ENCODE measurements around the gene ERN1.

The ERN1 gene

DNA sequence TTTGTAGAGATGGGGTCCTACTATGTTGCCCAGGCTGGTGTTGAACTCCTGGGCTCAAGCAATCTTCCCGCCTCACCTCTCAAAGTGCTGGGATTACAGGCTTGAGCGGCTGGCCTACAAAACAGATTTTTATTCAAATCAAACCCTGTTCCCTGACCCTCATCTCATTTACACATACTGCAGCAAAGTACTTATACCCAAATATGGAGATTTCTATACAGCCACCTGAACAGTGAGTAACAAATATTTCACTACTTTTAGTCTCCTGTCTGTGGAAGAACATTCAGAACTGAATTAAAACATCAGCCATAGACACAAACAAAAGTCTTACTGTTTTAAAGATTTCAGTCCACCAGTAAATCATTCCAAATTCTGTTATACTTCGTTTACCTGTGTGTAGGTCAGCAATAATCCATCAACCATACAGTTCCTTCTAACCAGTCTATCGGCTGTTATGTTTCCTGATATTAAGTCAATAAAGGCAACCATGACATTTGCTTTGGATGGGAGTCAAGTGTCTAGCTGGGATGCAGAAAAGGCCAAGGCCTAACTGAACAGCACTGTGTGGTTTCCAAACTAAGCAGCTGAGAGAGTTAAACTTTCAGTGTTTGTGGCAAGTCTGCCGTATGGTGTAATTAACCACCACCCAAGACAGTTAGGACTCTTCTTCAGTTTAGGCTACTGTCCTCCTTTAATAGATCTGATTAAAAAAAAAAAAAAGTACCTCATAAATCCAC is 22.3 kb downstream of the ERN1 start:
- peak; percentile 67 for DNase-seq

DNA sequence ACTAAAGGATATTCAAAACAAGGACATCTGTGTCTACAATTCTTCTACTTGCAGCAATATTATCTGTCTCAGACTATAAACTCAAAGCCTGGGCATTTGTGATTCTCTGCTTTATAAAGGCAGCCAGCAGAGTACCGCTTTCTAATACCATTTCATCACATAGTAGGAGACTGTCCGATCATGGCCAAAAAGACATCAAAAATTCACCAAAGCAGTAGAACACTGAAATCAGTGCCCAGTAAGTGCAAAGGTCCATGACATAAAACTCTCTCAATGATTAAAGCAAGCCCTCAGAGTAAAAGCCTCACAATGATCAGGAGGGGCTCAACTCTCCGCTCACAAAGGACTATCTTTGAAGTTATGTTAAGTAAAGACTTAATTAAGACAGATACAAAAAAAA is 23.0 kb downstream of the ERN1 start:
- DNase-seq: no peak

DNA sequence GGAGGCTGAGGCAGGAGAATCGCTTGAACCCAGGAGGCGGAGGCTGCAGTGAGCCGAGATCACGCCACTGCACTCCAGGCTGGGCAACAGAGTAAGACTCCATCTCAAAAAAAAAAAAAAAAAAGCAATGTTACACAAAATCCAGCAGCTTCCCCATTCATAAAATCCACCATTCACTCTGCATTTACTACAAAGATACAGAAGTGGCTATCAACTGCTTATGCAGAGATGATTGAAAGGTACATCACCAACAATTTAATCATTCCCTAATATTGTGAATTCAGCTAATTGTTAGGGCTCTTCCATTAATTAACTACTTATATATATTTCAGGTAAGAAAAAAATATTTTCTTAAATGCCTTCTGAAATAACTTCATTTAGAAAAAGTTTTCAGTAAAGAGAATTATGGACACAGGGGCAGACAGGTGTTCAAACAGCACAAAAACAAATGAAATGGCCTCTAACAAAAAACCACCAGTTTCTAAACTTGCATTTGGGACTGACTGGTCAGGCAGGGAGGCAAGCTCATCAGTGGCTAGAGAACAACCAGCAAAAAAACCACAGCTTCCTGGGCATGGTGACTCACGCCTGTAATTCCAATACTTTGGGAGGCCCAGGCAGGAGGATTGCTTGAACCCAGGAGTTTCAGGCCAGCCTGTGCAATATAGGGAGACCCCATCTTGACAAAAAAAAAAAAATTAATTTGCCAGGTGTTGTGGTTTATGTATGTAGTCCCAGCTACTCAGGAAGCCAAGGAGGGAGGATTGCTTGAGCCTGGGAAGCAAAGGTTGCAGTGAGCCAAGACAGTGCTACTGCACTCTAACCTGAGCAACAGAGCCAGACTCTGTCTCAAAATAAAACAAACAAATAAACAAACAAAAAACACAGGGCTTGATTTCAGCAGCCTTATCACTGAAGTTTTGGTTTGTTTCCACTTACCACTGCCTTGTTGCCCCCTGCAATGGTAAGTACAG is 26.3 kb downstream of the ERN1 start:
- peak; percentile 85 for DNase-seq

DNA sequence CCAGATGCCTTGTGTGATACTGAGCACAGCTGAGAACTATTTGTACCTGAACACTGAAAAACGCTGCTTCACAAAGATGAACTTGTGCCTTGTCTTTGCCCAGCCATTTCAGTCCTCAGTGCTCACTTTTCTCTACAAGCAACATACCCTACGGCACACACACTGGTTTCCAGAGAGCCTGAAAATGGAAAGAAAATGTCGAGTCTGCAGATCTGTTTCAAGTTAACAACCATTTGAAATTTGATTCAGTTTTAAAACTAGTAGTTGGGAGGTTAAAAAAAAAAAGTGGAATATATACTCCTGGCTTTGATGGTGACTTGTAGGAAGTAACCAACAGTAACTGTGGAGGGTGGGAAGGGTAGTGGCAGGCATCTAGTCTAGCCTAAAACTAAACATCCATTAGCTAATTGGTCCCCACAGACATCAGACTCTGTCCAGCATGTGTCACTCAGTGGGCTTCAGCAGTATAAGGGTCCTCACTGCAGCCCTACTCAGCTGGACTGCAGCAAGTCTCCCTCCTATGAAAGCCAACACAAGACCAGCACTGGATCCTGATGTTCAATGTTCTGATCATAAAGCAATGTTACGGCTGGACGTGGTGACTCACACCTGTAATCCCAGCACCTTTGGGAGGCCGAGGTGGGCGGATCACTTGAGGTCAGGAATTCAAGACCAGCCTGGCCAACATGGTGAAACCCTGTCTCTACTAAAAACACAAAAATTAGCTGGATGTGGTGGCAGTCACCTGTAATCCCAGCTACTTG is 27.1 kb downstream of the ERN1 start:
- DNase-seq: no peak

DNA sequence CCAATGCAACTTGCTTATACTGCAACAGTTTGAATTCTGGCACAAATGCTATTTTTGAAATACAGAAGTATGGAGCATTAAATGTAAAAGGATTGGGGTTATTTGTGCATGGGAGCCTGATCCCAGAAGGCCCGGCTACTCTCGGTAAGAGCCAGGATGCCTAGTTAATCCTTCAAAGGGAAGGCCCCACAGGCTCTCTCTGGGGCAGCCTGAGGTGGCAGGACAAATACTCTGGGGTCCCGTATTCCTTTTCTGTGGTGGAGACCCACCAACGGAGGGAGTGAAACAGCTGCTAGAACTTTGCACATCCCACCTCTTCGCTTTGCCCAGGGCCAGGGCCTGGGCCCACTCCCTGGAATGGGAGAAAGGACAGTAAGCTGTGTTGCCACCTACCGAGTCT is 30.4 kb downstream of the ERN1 start:
- no peak for DNase-seq

DNA sequence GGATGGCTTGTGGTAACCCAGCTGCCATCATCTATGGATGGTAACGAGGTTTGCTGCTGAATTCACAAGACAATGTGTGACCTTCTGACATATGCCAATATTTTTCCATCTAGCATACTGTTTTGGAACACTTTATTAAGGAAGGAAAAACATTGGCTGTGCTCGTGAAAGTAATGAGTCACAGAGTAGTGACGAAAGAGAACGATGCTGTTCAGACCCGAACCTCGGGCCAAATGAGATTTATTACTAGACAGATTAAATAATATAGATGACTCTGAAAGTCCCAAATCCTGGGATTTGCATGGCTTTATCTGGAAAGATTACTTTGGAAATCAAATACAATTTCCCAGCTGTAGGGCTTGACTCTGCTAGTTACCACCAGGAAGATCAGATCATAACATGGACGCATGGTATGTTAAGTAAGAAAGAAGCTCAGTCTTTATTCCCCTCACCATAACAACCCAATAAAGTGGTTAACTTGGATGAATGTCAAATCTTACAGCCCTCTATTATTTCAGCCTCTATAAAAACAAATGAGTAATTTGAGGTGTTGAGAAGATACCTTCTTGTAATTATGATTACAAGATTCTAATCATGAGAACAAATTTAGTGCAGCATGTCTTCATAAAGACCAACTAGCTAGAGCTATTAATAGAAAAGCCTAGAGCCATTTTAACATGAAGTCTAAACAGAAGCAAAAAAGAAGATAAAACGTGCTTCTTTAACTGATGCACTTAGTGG is 32.6 kb downstream of the ERN1 start:
- peak; percentile 9 for DNase-seq

DNA sequence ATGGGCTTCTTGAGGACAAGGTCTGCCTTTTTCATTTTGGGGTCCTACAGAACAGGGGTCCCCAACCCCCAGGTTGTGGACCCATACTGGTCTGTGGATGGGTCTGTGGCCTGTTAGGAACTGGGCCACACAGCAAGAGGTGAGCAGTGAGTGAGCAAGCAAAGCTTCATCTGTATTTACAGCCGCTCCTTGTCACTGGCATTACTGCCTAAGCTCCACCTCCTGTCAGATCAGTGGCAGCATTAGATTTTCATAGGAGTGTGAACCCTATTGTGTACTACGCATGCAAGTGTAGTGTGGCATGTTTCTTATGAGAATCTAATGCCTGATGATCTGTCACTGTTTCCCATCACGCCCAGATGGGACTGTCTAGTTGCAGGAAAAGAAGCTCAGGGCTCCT is 33.9 kb downstream of the ERN1 start:
- no peak for DNase-seq

DNA sequence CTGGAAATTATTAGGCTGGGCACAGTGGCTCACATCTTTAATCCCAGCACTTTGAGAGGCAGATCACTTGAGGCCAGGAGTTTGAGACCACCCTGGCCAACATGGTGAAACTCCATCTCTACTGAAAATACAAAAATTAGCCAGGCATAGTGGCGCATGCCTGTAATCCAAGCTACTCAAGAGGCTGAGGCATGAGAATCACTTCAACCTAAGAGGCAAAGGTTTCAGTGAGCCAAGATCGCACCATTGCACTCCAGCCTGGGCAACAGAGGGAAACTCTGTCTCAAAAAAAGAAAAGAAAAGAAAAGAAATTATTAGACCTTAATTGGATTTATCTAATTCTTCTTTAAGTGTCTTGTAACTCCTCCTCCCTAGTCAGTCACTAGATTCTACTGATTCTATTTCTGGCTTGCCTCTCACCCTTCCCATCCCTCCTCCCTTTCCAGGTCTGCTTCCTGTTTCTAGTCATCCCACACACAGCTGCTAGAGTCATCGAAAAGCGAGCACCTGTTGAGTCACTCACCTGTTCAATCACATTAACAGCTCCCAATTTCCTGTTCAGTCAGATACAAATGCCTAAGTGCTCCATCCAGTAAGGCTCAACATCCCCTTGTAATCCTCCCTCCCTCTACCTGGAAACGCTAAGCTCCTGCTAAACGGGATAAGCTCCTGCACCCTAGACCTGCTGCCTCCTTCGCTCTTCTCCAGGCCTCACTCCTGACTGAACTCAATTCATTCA is 34.6 kb downstream of the ERN1 start:
- DNase-seq: peak; percentile 4

DNA sequence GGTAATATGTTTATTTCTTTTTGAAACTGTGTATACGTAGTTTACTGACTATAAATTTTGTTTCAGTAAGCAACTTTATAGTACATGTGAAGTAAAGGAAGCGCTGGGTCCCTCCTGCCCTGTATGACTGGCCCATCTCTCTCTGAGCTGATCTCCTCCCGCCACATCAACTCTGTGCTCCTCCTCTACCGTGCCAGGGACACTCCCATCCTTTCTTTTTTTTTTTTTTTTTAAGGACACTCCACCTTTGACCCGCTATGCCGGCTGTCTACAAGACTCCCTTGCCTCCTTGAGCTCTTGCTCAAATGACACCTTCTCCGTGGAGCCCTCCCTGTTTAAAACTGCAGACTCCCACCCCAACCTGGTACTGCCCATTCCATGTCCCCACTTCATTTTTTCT is 35.5 kb downstream of the ERN1 start:
- DNase-seq: no peak

DNA sequence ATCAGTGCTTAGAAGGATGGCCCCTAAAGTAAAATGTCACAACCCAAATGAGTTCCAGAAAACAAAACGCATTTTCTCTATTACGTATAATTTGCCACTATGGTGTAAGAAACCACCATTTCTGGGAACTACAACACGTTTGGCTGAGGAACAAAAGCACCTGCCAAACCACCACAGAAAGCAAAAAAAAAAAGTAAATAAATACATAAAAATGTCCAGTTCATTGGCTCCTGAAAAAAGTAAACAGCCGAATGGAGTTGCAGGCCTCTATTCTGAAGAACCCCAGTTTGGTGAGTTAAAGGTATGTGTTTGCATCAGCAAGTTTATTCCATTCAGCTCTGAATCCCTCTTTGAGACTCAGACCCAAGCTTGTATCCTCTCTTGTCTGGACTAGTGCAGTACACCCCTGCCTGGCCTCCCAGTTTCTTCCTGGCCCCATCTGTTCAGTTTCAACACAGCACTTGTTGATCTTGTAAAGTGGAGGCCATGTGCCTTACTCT is 36.9 kb downstream of the ERN1 start:
- peak; percentile 16 for DNase-seq

DNA sequence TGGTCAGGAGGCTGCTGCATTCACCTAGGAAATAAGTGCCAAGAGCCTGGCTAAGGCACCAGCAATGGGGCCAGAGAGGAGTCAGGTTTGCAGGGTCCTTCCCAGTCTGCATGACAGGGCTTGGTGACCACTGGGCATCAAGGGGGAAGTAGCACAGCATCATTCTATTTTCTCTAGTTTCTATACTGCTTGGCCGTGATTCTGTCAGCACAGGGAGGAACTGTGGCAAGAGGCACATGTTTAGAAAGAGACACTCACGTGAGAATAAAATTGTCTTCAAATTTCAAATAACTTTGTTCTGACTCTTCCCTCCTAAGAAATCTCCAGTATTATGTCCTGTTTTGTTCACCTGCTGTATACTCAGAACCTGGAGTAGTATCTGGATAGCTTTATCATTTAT is 37.8 kb downstream of the ERN1 start:
- peak; percentile 83 for DNase-seq

DNA sequence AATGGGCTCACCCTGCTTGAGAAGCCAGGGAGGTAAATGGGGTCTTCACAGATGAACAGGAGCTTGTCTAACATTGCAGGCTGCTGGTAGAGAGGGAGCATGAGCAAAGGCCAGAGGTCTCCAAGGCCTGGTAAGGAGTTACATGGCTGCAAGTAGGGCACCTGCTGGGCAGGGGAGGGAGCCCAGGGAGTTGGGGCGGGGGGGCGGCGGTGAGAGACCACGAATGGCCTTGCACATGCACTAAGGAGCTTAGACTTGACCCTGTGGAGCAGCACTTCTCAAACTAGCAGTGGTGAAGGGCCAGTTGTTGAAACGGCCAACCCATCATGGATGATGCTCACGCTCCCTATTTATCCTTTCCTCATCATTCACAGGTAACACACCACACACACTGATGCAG is 38.4 kb downstream of the ERN1 start:
- no peak for DNase-seq

DNA sequence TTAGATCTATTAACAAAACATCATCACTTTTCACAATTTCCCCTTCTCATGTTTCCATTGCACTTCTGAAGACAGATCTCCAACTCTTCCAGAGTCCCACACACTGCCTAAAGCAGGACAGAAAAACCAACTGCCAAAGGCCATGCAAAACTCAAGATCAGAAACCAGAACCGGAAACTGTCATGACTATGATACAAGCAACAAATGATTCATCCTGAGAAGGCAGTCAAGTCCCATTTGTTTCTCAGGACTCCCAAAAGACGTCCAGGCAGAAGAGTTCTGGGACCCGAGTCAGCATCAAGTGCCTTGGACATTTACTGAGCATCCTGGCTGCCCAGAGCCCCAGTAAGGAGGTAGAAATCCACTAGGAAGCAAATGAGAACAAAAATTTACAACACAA is 38.8 kb downstream of the ERN1 start:
- peak; percentile 64 for DNase-seq

DNA sequence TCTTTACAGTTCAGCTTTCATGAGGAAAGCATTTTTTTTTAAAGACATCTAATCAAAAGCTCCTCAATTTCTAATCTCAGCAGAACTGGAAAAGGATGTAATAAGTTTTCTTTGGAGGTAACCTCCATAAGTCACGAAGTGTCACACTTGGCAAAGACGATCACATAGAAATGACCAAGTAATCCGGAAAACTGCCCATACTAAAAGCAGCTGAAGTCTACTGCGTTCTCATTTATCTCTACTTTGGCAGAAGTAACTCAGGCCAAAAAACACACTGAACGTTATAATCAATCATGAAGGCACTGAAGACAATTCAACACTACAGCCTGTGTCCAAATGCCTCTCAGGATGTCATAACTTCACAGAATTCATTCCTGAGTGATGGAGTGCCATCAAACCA is 39.8 kb downstream of the ERN1 start:
- DNase-seq: no peak

DNA sequence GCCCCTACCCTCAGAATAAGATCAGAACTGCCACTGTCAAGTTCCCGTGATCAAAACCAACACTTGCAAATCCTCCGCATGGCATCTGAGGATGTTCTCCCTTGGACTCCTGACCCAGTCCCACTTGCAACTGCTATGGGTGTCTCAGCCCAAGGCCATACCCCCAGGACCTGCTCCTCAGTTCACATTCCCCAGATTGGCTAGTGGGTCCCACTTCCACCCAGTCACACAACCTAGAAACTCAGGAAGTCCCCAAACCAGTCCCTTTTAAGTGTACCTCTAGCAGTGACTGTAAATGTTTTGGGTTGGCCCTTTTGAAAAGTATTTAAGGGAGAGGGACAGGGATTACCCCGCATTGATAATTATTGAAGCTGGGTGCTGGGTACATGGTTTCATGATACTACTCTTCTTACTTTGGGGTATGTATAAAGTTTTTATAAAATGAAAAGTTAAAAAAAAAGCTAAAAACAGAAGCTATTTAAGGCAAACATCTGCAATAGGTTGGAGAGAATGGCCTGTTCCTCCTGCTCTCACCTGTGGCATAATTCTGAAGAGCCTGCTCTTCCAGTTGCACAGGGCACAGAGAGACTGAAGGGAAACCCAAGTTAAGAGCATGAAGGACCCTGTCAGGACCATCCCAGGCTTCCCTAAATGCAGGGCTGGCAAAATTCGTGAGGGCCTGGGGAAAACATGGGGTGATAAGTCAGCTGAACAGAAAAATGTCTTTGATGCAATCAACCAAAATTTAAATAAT is 42.5 kb downstream of the ERN1 start:
- DNase-seq: no peak

DNA sequence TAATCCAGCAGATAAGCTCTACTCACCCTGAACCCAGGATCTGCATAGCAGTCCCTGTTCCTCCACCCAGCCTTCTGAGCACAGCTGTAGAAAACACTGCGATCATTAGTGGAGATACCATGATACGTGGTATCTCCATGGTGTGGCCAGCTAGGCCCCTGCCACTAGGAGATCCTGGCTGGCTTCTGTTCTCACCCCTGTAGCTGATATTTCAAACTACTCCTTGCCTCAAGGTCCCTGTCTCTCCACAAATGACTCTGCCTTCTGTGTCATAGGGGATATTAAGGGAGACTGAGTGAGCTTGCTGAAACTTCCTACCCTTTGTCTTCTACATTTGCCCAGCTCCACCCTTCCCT is 44.3 kb downstream of the ERN1 start:
- no peak for DNase-seq

DNA sequence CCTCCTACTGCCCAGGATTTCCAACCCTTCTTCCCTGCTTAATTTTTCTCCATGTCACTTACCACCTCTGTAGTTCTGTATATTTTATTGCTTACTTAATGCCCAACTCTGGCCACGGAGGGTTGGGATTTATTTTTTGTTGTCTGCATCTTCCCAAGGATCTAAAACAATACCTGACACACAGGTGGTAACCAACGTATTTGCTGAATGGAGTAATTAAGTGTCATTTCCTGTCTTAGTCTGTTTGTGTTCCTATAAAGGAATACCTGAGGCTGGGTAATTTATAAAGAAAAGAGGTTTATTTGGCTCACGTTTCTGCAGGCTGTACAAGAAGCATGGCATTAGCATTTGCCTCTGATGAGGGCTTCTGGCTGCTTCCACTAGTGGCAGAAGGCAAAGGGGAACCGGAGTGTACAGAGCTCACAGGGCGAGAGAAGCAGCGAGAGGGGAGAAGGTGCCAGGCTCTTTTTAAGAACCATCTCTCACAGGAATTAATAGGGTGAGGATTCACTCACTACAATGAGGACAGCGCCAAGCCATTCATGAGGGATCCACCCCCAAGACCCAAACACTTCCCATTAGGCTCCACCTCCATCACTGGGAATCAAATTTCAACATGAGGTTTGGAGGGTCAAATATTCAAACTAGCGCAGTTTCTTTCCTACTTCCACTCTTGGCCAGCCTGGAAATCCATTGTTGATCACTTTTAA is 44.8 kb downstream of the ERN1 start:
- DNase-seq: no peak

DNA sequence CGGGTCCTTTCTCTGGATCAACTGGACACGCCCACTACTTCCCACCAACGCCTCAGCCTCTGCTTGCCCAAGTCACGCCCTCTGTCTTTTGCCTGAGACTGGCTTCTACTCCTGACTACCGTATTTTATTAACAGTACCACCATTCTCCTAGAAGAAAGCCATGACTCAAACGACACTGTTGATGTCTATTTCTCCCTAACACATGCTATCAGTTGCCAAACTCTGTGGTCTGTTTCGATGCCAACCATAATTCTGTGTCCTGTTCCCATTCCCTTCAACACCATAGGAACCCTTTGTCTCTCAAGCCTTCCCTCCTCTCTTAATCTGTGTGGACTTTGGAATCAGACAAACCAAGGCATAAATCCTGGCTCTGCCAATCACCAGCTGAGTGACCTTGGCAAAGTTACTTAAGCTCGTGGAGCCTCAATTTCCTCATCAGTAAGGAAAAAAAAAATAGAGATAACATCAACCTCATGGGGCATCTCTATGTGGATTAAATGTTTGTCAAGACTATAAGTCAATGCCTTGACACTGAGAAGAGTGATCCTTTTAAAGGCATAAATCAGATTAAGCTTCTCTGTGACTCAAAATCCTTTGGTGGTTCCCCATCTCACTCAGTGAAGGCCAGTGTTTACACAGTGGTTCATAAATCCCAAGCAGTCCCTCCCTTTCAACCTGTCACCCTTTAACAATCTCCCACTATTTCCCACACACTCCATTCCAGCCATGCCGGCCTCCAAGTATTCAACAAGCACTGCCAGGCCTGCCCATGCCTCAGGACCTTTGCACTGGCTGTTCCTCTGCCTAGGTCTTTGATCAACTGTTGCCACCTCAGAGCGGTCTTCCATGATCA is 45.6 kb downstream of the ERN1 start:
- DNase-seq: peak; percentile 59

DNA sequence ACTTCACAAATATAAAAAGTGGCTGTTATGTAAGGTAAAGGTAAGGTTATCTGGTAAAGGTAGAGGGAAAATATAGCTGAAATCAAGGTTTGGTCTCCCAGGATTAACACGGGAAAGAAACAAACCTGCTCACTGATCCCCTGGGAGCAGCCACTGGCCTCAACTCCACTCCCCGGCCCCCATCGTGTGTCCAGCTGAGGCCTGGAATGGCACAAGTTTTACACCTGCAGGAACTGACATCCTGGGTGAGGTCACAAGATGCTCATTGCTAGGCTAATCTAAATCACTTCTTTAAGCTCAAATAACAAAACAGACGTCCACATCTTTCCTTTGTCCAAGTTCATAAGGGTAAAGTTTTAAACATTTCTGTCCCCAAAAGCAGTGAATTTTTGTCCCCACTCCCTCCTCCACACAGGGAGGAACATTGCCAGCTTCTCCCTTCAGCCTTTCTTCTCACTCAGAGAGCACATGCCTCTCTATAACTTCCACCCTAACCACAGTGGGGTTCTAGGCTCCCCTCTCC is 46.3 kb downstream of the ERN1 start:
- no peak for DNase-seq
